HG03175 (cell line): ENCODE results near the gene OOSP4A.

Source experiments
- ATAC-seq: cut with Tn5 transposase; IDR thresholded peaks from one replicate; pipeline ENCODE4 v1.9.1; 2021; ENCODE audit warnings: mild to moderate bottlenecking, moderate library complexity; ENCODE audit not compliant: unreplicated experiment

OOSP4A gene

GRCh38 chr11:59963733-59964132 lies at the start of gene OOSP4A:
Gene OOSP4A (plus strand): TSS chr11:59964033. CDS start chr11:59964033, 0 bp downstream.
- ATAC-seq = no peak

GRCh38 chr11:59918480-59918879 lies 45.4 kb upstream of the OOSP4A start:
- no peak for ATAC-seq

- ATAC-seq = no peak
Measured at GRCh38 chr11:59918987-59919589, 44.7 kb upstream of the OOSP4A start.

DNA sequence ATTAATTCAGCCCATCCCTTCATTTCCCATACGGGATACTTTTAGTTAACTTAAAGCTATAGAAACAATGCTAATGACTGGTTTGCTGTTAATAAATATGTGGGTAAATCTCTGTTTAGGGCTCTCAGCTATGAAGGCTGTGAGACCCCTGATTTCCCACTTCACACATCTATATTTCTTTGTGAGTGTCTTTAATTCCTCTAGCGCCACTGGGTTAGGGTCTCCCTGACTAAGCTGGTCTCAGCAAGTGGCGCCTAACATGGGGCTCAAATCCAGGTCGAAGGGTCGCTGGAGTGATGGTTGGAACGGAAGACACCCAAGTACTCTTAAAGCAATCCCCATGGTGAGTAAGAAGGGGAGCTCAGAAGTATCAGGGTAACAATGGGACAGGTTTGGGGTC lies 40.0 kb upstream of the OOSP4A start:
- no peak for ATAC-seq

GRCh38 chr11:59931688-59932087 lies 32.1 kb upstream of the OOSP4A start:
- no peak for ATAC-seq

- no peak for ATAC-seq
Measured at GRCh38 chr11:59938132-59938531, 25.7 kb upstream of the OOSP4A start, which contains the start of gene OOSP1. Gene OOSP1 (plus strand): TSS chr11:59938432. CDS start chr11:59938455, 23 bp downstream.

GRCh38 chr11:59938718-59939117 lies 25.1 kb upstream of the OOSP4A start:
- ATAC-seq = no peak

DNA sequence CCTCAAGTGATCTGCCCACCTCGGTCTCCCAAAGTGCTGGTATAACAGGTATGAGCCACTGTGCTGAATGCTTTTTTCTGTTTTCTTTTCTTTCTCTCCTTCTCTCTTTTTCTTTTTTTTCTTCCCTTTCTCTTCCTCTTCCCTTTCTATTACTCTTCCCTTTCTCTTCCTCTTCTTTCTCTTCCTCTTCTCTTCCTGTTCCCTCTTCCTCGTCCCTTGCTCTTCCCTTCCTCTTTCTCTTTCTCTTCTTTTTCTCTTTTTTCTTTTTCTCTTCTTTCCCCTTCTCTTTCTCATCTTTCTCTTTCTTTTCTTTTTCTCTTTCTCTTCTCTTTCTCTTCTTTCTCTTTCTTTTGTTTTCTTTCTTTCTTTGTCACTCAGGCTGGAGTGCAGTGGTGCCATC lies 24.4 kb upstream of the OOSP4A start:
- no peak for ATAC-seq

DNA sequence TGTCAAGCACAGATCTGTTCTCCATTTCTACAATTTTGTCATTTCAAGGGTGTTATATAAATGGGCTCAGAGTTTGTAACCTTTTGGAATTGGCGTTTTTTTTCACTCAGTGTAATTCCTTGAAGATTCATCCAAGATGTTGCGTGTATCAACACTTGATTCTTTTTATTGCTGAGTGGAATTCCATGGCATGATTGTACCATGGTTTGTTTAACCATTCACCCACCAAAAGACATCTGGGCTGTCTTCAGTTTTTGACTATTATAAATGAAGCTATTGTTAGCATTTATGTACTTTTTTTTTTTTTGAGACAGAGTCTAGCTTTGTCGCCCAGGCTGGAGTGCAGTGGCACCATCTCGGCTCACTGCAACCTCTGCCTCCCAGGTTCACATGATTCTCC lies 22.7 kb upstream of the OOSP4A start:
- no peak for ATAC-seq

GRCh38 chr11:59943997-59944714 lies 19.7 kb upstream of the OOSP4A start:
- ATAC-seq = no peak

- no peak for ATAC-seq
Measured at GRCh38 chr11:59944720-59945119, 19.1 kb upstream of the OOSP4A start.

GRCh38 chr11:59953463-59954218 lies 10.2 kb upstream of the OOSP4A start:
- no peak for ATAC-seq

GRCh38 chr11:59954219-59954847 lies 9.5 kb upstream of the OOSP4A start:
- ATAC-seq = no peak

DNA sequence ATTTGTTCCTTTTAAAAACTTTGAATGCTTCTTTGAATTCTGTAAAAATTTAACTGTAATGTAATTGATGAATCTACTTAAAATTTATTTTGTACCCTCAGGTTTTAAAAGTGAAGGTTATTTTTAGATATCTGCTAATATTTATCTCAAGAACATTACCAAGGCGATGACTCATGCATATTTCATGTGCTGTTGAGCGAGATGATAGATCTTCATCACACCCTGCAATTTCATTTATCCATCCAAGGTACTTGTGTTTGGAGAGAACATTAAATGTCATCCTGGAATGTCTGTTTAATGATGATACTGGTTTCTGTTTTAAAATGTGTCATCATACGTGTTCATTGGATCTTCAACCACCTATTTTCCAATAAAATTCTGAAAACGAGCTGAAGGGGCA lies 6.7 kb upstream of the OOSP4A start:
- no peak for ATAC-seq

DNA sequence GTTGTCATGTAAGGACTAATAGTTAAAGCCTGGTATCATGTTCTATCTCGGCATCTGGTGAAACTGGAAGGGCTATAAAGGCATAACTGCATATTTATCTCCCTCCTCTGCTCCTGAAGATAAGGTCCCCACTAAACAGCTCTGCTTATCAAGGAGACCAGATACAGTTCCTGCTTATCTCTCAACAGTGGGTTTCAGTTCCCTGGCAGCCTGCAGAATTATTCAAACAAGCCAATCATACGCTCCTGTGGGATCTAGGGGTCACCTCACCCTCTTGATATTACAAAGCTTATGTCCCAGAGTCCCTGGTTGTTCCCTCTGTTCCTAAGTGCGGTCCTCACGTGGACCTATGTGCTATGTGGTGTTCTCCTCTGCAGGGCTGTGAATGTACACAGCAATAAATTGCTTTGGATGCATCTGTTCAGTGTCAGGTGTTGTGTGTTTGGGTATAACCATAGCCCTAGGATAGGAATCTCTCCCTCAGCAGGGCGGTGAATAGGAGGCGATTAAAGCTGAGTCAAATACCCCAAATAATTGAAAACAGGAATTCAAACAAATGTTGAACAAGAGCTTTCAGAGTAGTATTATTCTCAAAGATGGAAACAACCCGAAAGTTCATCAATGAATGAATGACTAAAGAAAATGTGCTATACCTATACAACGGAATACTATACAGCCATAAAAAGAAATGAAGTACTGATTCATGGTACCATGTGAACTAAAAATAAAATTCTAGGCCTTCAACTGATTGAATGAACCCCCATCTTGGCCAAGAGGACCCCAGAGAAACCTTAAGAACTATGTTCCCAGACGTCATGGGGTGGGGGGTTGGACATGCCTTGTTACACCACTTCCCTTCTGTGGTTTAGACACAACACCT lies 3.1 kb upstream of the OOSP4A start:
- ATAC-seq = no peak

DNA sequence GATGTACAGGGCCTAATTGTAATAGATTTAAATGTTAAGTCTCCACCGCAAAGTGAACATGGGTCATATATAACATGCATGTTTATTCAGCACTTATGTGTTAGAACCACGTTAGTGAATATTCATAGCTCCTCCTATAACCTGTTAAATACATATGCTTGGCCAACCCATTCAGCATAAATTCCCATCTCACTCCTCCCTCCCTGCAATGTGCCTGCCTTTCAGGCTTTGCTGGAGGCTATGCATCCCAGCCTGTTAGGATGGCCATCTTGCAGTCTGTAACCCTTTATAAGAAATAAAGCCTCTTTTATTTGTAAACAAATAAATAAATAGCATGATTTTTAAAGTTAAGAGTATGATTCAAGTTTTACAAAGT lies 1.7 kb upstream of the OOSP4A start:
- ATAC-seq = no peak

- ATAC-seq = no peak
Measured at GRCh38 chr11:59965424-59965823, 1.6 kb downstream of the OOSP4A start.

GRCh38 chr11:59966201-59966600 lies 2.4 kb downstream of the OOSP4A start:
- no peak for ATAC-seq

DNA sequence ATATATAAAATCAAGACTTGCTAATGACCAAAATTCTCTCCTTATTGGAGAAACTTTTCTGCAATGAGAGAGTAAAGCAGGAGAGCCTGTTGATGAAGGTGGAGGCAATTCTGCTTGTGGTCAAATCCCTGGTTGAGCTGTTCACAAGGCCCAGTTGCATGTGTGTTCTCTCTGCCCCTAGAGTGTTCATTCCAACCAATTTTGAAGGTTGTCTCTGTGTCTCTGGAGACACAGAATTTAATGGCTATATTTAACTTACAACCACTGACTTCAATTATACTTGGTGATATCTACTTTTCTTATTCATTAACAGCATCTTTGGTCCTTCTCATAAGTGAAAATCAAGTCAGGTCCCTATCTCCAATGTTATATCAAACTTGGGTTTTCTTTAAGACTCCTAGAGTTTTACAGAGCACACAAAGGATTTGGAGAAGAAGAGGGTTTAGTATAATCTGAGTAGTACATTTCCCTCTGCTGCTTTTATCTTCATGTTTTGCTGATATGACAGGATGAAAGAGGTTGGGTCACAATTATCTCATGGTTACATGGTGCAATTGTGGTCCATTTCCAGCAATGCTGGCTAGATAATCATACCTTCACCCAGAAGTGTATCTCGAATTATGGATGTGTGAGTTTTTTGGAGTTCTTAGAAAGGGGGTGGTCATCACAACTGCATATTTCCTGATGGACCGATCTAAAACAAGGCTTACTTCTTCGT lies 4.0 kb downstream of the OOSP4A start:
- no peak for ATAC-seq

GRCh38 chr11:59968395-59968783 lies 4.6 kb downstream of the OOSP4A start:
- no peak for ATAC-seq
